NCI-H1105 (cell line): Measurements from ENCODE around the gene PEX16.

Experiments used
- DNase-seq: peaks from one replicate; lab custom pipeline; 2025; lab: John Stamatoyannopoulos, UW

Gene PEX16

DNA sequence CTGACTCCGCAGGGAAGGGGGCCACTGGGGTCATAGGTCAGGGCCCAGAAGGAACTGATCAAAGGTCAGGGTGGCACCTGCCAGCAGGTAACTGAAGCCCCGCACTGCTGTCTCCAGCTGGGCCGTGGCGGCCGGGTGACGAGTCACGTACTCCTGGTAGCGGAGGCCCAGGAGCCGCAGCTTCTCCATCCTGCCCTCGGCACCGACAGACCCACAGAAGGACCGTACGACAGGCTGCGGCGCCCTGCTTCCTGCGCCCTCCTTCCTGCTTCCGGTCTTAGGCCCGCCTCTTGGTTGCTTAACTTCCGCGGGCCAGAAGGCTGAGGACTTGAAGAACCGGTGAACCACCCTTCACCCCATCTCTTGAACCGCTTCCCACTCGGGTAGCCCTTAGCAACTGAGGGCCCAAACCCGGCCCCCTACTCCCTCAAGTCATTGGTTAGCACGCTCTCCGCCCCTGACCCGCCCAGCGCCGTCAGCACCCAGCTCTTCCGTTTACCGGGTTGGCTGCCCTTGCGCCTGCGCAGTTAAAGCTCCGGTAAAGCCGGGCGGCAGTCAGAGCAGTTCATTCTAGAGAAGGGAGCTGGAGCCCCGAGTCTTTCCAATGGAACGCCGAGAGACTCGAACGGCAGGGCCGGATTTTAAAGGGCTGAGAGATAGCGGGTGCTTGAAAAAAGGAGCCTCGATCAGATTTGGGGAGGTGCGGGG lies at the start of gene PEX16:
Gene PEX16, minus strand, starts transcription at position 255 of the 708 bp plus-strand sequence. Its CDS starts 66 bp downstream, at position 189.
- DNase-seq = peak; percentile 98

DNA sequence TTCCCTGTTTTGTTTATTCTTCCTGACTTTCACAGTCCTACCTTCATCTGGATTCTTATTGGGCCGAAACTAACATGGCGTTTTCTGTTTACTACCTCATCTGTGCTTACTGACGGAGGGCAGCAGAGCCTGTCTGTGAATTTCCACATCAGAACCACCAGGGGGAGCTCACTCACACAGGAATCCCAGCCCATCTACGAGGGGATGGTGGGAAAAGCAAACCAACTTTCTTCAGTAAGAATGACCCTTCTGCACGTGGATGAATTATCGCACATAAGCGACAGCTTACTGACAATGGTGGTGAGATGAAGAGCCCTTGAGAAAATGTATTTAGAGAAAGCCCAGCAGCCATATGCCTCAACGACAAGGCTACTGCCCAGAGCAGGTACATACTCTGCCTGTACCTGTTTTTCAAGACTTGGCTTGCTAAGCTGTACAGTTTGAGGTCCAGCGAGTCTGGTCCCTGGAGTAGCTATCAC lies 47.3 kb upstream of the PEX16 start:
- peak; percentile 84 for DNase-seq

DNA sequence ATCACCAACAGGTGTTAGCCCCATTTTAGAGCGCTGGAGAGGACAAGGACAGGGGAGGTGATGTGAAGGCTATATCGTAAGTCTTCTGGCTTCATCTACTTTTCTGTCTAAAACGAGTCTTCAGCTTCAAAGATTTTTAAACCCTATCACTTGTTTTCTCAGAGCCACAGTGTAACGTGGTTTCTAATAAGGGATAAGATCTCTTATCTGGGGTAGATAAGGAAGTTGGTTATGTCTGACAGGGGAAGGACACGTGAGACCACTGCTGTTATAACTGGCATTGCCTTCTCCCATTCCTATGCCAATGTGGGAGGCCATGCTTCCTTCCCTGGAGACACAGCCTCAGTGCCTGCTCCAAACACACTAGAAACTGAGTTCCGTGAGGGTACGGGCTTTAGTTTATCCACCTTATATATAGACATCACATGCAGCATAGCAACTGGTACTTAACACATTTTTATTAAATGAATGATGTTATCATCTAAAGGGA lies 44.1 kb upstream of the PEX16 start:
- no peak for DNase-seq

DNA sequence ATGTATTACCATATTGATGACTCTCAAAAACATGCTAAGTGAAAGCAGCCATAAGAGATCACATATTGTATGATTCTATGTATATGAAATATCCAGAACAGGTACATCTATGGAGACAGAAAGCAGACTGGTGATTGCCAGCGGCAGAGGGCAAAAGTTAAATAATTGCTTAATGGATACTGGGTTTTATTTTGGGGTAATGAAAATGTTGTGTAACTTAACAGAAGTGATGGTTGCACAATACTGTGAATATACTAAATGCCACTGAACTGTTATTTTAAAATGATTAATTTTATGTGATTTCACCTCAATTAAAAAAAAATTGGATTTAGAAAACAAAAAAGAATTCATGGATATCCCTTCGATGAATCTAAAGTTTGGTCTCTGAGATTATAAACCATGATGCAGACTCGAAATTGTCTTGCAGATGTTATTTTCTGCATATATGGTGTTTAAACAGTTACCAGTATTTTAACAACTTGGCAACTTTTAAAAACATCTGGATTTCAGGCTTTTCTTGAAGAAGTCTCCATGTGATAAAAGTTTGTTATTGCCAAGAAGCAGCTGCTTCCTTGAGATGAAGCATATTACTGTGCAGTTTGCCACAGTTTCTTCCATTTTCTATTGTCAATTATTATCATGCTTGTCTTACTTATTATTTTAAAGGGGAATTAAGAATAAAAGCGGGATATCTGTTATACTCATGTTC lies 42.9 kb upstream of the PEX16 start:
- no peak for DNase-seq

DNA sequence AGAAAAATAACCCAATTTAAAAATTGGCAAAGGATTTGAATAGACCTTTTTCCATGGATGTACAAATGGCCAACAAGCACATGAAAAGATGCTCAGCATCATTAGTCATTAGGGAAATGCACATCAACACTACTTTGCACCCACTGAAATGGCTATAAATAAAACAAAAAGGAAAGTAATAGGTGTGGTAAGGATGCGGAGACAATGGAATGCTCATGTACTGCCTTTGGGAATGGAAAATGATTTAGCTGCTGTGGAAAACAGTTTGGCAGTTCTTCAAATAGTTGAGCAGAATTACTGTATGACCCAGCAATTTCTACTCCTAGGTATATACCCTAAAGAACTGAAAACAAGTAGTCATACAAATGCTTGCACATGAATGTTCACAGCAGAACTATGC lies 42.2 kb upstream of the PEX16 start:
- DNase-seq = no peak

DNA sequence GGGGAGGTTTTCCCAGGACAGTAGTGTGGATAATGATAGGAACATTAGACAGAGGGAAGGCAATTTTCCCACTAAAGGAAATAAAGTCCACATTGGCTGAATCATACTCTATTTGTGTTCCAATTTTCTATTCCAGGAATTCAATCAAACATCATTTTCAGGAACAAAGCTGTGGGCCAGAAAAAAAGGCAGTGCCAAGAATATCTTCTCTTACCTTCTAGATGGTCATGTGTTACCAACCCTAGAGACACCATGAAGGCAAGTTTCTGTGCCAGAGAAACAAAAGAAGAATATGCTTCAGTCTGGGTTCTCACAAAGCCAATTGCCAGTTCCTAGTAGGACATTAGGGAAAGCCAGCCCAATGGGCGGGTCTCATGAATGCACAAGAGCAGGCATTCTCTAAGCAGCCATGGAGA lies 32.3 kb upstream of the PEX16 start:
- no peak for DNase-seq

DNA sequence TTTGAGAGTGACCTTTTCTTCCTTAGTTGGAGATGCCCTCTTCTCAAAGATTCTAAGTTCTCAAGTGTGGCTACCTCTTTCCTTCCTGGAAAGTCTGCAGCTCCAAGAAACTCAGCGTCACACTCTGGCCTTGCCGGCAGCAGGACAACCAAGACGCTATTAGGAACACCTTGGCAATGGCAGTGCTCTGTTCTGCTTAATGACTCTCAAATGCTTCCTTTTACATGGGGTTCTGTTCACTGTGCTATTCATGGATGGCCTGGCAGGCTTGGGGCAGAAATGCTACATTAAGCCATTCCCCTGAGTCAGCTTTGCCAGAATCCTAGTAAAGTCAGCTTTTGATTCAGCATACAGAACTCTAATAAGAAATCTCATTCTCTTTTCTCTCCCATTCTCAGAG lies 30.7 kb upstream of the PEX16 start:
- DNase-seq = no peak

DNA sequence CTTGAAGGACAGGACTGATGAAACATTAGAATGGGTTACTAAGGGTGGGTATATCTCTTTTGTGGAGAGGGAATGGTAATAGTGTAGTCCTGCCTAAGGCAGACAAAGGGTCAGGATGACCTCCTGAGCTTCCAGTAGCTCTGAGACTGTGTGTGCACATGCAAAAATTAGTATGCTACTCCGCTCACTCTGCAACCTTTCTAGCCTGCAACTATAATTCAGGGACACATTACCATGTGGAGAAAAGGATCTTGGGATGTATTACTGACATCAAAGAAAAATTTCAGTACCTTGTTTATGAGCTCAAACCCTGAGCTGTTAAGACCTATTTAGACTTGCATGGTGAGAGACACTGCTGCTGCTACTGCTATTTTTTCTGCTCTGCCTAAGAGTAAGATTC lies 30.2 kb upstream of the PEX16 start:
- DNase-seq = no peak

DNA sequence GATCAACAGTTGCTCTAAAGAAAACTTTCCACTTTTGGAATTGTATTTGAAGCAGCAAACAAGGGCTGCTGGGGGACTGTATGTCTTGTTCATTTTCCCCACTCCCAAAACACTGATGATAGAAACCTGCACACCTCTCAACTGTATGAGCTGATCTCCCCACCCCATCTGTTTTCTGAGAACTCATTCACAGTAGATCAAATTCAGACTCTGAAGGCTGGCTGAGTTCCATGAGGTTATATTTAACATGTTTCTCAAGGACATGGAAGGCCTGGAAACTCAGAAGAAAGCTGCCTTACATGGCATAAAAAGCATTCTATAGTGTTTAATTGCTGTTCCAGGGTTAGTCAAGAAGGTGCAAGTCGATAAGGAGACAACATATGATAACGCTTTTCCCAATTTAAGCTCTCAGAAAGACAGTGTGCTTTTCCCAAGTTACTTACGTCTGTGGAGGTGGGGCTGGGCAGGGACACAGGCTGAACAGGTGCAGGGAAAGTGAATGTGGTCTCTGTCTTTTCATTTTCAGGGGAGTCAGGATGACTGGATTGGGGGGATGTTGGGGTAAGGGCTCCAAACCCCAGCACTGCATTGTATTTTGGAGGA lies 27.8 kb upstream of the PEX16 start:
- no peak for DNase-seq

DNA sequence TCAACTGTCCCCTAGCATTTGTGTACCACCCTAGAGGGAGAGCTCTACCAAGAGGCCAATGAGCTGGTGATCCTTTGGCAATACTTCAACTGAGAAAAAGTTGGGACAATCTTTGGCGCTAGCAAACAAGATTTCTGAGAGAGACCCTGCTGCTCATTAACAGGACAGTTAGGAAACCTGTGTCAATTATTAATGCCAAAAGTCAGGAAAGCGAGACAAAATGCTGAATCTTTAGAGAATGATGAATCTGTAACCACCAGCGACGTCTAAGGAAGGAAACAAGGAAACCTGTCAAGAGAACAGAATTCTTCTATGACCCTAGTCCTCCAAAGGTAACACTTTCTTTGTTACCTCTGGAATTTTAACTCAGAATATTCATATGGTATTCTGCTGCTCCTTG lies 24.7 kb upstream of the PEX16 start:
- no peak for DNase-seq

DNA sequence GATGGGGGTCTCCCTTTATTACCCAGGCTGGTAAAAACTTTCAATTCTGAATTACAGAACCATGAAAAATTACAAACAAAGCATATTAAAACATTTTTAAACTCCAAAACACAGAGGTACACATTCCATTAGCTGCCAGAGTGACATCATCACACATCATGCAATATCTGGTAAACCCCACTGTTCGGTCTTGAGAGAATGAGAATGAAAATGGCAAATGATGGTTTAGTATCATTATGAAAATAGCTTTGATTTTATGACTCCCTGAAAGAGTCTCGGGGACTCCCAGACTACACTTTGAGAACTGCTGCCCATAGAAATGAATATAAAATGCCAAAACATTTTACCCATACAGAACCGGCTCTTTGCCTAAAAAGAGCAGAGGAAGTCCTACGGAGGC lies 23.6 kb upstream of the PEX16 start:
- DNase-seq = no peak

DNA sequence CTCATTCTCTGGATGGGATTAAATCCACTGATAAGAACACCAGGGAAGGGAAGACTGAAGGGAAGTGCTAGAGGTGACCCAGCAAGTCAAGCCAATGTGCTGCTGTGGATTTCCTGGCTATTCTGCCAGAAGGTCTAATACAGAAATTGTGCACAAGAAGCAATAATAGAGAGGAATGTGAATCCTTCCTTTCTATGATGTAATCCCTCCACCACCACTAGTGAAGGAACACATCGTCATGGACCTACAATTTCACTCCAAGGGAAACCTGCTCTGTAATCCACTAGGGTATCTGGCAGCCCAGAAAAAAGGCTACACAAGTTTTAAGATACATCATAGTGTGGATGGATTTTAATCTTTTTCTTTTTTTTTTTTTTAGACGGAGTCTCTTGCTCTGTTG lies 22.2 kb upstream of the PEX16 start:
- no peak for DNase-seq

DNA sequence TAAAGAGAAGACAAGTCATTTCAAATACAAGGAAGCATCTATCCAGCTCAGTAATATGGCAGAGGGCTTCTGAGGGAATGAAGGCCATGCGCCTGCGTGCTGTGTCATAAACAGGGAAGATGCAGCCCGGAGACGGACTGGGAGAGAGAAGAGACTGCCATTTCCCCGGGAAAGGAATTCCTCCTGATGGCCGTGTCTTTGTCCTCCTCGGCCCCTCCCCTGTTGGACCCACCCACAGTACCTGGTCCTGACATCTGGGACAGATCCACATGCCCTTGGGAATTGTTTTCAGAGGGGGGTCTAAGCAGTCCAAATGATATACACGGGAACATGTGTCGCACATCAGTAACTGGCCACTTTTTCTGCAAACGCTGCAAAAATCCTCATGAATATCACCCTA lies 20.2 kb upstream of the PEX16 start:
- no peak for DNase-seq

DNA sequence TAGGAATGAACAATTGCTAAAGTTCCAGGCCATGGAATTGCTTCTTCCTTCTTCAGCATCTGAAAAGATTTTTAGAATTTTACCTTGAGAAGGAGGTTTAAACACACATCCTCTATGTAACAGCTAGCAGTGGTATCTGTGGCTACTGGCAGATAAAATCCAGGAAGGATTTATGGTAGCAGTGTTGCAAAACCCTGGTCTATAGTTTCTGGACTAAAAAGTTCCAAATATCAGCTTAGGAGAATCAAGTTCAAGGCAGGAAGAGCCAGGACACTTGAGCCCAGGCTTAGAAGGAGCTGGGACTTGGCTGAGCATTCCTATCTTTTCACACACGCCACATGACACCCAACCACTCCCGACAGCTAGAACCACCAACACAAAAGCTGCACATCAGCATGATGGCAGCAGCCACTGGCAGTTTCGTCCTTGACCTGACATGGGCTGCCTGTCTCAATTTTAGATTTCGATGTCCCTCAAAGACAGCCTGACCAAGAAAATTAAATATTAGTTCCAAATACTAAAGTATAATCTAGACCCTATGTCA lies 18.9 kb upstream of the PEX16 start:
- DNase-seq = no peak

DNA sequence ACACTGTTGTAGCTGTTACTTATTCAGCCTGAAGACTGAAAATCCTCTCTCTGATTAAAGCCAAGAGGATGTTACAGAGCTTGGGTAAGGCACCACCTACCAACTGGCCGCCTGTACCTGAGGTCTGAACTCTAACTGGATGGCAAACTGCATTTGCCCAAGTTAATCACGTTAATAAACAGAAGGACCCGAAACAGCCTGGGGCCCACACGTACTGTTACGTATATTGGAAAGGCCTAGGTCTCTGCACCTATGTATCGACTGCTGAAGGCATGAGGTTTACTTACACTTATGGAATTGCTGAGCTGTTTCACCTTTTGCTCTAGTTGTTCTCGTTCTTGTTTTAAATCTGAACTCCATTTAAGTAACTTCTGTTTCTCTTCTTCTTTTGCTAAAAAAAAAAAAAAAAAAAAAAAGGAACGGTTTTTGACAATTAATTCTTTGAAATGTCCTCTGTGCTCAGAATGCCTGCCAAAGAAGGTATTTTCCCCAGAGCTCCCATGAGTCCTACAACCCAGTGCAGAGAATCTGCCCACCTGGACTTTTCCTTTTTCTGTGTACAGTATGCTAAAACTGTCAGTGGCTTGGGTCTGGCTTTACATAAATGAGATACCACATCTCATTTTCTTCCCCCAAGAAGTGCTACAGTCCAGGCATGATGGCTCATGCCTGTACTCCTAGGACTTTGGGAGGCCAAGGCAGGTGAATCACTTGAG lies 17.8 kb upstream of the PEX16 start:
- no peak for DNase-seq

DNA sequence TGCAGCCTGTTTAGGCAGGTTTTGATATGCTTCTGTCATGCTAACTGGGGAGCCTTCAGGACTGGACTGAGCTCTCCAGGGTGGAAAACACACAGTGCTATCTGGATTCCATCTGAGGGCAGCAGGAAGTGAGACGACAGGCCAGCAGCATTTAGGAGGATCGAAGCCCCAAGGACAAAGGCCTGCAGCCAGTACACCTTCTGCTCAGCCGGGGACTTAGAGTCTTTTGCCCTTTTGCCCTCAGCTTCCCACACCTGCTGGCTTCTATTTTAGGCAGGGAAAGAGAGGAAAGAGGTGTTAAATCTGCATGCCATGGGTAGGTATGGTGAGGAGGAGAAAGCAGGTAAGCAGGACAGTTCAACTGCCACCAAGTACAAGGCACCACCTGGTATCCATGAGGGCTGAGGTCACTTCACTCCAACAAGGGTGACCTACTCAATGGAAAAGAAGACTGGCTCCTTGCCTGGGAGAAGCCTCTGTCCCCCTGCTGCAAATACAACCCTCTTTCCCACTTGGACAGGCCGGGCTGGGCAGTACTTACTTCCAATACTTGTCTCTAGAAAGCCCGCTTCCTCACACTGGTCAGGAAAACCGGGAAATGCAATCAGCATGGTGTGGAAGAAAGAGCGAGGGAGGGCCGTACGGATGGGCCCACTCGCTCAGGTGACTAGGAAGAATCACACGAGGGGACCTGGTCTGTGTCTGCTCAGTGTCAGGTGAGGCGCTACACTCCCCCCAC lies 17.1 kb upstream of the PEX16 start:
- no peak for DNase-seq

DNA sequence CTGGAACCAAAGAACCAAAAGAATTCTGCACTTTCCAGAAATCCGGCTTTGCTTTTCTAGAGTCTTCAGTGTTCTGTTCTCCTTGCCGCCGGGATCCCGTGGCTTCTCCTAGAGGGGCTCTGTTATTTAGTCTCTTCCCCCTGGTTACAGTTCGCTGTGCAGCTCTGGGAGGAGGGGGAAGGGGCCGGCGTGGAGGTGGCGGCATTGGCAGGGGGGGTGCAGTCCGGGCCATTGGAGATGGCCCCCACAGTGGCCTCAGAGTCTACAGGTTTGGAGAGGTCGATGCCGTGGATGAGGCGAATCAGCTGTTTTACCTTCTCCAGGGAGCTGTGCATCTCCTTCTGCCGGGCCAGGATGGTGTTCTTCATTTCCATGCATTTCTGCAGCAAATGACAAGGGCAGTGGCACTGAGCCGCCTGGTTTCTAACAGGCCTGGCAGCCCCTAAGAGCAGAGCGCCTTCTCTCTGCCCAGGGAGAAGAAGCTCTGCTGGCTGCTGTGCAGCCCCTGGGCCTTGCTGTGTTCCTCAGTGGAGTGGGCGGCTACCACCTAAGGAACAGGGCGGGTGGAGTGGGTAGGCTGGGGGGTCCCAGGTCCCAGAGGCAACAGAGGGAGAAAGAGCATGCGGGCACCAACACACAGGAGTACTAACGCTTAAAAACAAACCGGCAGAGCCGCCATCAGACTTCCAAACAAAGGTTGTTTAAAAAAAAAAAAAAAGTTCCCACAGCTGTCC lies 16.3 kb upstream of the PEX16 start:
- DNase-seq = no peak

DNA sequence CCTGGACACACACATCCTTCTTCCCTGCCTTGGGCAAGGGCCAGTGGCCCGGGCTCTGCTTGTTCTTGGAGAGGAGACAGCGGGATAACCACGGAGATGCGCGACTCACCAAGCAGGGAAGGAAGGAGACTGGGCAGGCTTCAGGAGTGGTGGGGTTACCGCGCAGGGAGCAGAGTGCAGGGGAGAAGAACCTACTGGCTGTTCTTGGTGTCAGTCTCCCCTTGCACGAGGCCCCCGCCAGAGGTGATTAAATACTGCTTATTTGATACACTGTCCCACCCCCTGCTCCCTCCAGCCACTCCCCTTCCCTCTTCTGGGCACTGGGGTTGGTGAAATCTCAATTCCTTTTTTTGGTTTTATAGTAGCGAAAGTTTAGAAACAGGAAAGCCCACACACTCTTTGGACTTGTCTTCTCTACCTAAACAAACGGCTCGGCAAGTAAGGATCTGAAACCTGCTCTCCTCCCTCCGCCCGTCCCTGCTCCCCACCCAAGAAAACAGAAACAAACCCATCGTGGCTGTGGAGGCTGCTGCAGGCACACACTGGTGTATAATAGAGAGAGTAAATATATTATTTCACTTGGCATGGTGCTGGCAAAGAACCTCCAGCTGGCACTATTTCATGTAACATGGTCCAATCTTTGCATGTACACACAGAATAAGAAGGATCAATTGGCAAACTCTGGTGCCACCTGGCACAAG lies 15.6 kb upstream of the PEX16 start:
- no peak for DNase-seq

DNA sequence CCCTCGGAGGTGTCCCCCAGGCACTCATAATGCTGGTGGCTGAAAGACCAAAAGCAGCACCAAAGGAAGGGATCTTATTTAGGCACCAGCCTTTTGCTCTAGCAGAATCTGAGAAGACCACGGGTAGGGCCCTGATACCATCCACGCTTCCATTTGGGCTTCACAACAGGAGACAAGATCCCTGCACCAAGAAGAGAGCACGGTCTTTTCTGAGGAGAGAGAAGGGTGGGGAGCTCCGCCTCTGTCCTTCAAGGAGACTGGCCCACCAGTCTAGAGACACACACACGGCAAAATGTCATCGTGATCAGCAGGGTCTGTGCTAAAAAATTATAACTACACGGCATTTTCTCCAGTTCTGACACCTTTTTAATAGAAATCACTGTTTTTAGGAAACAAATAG lies 14.5 kb upstream of the PEX16 start:
- no peak for DNase-seq

DNA sequence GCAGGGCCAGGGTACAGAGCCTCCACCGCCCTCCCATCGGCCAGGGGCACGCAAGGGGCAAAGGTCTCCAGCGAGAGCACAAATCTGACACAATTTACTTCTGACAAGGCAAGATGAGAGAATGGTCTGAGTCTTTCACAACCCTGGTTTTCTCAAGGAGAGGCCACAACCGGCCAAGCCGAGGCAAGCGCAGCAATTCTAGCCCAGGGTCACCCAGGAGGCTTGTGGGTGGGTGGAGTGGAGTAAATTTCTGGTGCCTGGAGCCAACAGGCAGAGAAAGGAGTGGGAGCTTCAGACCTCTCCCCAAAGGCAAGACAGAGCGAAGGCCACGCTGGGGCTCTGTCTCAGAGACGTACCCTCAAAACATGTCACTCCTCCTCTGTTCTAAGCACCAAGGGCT lies 14.1 kb upstream of the PEX16 start:
- DNase-seq = no peak
